Measurements from ENCODE around the gene LIMCH1. TPM values are rescaled to one million over a fixed set of nuclear protein-coding genes. Genes with fewer than 3 reads are reported as not detected.
"Not testable (repeated sequence)": the region's sequence is repeated elsewhere in the genome, so short reads cannot be mapped to it uniquely, and the experiment has no call there.

The LIMCH1 gene
- total RNA-seq, 1 experiment from 2014 or later: 17.8 TPM

GRCh38 chr4:41723286-41723685 is 185.3 kb downstream of the LIMCH1 start:
- no peak for DNase-seq (ENCODE audit: low spot score)

DNA sequence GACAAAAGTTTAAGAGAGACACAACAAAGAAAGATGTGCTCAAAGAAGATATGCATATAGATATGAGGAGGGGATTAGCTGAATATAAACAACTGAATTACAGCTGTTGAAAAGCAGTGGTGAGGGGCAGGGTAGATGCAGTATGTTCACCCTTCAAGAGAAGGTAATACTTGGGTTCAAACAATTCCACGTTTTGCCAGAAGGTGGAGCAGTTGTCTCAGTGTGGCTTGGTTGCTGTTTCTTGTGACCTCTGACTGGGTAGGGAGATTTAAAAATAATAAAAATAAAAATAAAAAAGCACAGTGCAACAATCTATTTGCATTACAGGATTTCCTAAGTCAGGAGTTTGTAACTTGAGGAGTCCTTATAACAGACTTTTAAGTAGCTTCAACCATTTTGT is 187.3 kb downstream of the LIMCH1 start:
- no peak for DNase-seq (ENCODE audit: low spot score)

- no peak for DNase-seq (ENCODE audit: low spot score)
These were observed 190.1 kb downstream of the LIMCH1 start for GRCh38 chr4:41727861-41728572.

- DNase-seq (ENCODE audit: low spot score): no peak
These were observed 190.6 kb downstream of the LIMCH1 start for GRCh38 chr4:41728573-41728913.

DNA sequence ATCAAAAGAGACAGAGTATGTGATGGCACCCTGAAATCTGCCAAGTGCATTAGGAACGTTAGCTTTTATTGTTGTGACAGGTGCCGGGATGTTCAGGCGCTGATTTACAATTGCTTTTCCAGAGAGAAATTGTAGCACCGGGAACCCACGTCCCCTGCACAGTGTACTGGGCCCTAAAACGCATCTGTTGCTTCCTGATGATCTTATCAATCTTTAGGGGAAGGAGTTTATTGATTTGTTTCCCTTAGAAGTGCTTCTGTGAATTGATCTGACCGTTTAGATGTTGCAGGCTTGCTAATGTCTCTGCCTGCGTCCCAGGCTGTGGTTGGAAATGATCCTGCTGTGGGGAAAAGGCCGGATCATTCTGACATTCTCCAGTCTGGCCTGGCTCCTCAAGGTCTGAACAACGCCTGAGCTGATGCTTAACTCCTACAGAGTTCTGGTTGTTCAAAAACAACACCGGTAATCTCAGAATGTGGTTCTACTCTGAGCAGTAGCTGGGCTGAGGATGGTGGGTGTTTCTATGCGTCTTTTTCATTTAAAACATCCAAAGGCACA is 193.7 kb downstream of the LIMCH1 start:
- no peak for DNase-seq (ENCODE audit: low spot score)

- DNase-seq (ENCODE audit: low spot score): no peak
These were observed 196.4 kb downstream of the LIMCH1 start for GRCh38 chr4:41734371-41734770.

- DNase-seq (ENCODE audit: low spot score): not testable (repeated sequence)
These were observed 199.5 kb downstream of the LIMCH1 start for GRCh38 chr4:41737491-41737890.

DNA sequence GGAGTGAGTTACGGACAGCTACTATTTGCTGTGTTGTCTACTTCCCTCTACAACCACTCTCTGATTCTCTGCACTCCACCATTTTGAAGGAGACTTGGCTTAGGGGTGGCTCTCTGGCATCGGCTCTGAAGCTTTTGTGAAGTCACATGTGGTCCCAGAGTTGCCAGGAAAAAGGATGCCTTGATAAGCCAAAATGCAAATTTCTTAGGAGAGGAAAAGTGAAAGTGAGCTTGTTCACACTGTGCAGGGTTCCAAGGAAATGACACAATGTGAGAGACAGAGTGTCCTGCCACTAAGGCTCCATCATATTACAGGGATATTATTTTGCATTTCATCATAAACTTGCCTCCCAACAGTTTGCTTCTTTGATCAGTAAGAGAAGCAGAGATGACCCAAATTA is 203.4 kb downstream of the LIMCH1 start:
- DNase-seq (ENCODE audit: low spot score): no peak

GRCh38 chr4:41744572-41745291 is 206.8 kb downstream of the LIMCH1 start:
- no peak for DNase-seq (ENCODE audit: low spot score)

DNA sequence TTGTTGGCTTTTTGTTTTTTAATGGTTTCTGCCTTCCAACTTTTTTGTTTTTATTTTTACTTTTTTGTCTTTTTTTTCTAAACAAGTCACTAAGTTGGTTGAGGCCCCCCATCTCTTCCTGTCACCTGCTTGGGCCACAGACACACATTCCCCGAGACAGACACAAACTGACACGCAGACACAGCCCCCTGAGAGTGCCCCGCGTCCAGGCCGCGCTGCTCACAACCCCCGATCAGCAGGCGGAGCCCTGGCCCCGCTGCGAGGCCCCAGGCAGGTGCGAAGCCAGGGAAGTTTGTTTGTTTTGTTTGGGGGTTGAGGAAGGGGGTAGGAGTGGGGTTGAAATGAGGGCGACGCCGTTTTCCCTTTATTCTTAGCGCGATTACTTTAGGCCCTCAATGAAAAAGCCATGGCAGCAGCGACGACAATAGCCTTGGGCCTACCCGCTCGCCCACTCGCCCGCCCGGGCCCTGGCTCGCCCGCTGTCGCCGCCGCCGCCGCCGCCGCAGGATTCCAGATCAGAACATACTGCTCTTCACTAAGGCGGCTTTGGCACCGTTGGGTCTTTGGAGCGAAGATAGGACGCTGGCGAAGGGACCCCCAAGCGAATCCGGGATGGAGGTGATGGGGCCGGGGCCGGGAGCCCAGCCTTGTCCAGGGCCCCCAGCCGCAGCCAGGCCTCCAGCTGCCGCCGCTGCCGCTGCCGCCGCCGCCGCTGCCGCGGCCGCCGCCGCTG is 207.5 kb downstream of the LIMCH1 start:
- no peak for DNase-seq (ENCODE audit: low spot score)

GRCh38 chr4:41746025-41746439 is 208.1 kb downstream of the LIMCH1 start:
- no peak for DNase-seq (ENCODE audit: low spot score)

DNA sequence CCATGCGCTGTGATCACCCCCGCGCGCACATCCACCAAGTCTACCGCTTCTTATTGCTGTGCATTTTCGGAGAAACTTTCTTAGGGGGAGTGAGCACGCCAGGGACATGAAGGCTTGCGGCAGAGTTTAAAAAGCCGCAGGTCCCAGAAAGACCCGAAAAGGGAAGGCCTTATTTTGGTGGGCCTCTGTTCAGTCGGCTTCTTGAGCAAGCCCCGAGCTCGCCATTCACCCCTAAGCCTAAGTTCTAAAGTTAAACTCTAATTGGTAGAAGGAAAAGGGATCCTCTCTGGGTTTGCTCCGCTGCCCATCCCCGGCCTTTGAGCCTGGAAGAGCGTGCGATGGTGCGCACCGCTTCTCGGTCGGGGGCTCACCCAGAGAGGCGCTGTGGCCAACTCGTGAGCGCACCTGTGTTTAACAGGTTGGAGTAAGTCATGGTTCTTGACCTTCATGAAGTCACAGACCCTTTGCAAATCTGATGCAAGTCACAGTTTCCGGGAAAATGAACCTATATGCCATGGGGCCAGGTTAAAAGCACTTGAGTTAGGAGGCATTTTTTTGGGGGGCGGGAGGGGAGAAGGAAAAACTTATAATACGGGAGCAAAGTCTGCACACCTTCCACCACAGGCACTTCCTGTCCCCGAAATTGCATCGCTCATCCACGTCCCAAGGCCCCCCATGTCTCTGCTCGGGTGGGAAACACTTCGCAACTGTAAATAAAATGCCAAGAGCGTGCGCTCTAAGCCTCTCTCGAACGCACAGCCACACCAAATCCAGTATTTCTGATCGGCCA is 208.7 kb downstream of the LIMCH1 start:
- no peak for DNase-seq (ENCODE audit: low spot score)

- no peak for DNase-seq (ENCODE audit: low spot score)
These were observed 209.5 kb downstream of the LIMCH1 start for GRCh38 chr4:41747230-41748055.

- no peak for DNase-seq (ENCODE audit: low spot score)
These were observed 210.2 kb downstream of the LIMCH1 start for GRCh38 chr4:41748074-41748570.

DNA sequence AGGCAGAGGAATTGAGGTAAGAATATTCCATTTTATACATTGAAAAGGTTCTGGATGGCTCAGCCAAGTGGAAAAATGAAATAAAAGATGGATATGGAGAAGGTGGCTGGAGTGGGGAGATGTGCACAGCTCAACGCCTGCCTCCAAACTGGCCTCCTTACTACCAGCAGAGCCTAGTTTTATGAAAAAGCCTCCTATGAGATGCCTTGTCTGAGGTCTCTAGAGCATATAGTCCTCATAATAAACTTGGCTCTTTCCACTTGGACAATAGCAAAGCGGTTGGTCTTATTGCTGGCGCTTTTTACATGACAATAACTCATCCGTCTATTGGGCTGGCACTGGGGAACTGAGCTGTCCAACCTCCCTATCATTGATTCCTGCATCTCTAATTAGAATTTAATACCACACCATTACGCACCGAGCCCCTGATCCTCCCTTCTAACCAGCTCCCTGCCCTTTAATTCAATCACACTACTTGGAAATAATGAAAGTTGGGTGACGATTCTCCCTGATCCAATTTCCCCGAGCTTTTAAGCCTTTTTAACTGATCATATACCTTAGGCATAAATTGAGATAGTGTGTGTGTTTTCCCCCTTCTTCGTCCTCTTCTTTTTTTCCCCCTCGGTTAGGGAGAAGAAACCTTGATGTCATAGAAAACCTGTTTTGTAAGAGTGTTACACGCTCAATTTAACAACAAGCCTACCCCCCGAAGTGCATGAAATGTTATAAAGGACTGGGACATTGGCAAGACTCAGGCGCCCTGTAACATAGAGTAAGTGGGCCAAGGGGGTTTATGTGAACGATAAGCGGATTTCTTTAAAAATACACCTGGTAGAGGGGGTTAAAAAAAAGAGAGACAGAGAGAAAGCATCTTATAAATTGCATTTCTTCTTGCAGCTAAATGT is 210.9 kb downstream of the LIMCH1 start, which contains the start of gene PHOX2B:
PHOX2B (minus strand) TSS at position 155 of the 905 bp plus-strand sequence; CDS start at position 40, 115 bp downstream.
- DNase-seq (ENCODE audit: low spot score): no peak

DNA sequence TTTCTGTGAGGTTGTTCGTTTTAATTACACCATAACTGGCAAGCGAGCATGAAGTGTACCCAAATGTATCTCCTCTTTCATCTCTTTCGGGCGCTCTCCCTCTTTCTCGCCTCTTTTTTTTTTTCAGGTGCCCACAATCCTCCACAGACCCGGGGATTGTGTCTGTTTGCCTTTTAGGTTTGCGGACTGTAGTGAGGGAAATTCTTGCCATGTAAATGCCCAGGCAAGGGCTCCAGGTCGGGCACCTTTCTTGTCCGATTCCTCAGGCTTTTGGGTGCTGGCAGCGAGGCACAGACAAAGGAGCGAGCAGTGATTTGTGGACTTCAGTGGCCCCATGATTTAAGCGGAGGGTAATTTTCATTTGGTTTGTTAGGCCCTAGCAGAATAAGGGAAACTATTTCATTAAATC is 211.7 kb downstream of the LIMCH1 start:
- no peak for DNase-seq (ENCODE audit: low spot score)
